Measurements from ENCODE around the gene FBXL16. TPM values are rescaled to one million over a fixed set of nuclear protein-coding genes. Genes with fewer than 3 reads are reported as not detected.

FBXL16 gene
- total and polyA plus RNA-seq, 4 donors, result under 0.01 to 0.14 TPM; not detected in 2

- TF ChIP-seq ATF3 (IDR thresholded peaks at IDR 0.05) (no peak), YY1 (IDR thresholded peaks at IDR 0.05) (no peak), HNF4A (conservative IDR thresholded peaks at IDR 0.05) (no peak), HNF4G (IDR thresholded peaks at IDR 0.05) (no peak), JUND (IDR thresholded peaks at IDR 0.05) (no peak), CTCF (IDR thresholded peaks at IDR 0.05; ENCODE audit: low read depth, low read length, missing input control) (no peak)
Measured at GRCh38 chr16:717450-718245, 12.0 kb upstream of the FBXL16 start (continued).

DNA sequence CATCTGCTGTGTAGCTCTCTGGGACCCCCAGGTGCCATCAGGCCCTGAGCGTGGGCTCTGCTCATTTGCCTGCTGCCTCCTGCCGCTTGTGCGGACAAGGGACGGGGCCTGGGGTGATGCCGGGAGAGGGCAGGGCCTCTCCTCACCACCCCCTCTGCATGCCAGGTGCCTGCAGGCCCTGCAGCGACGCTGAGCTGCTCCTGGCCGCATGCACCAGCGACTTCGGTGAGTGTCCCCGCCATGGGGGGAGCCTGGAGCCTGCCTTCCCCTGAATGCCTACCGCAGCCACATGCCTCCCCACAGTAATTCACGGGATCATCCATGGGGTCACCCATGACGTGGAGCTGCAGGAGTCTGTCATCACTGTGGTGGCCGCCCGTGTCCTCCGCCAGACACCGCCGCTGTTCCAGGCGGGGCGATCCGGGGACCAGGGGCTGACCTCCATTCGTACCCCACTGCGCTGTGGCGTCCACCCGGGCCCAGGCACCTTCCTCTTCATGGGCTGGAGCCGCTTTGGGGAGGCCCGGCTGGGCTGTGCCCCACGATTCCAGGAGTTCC lies 11.2 kb upstream of the FBXL16 start:
- WGBS, result 90% methylated on average over 29 of the region's 29 CpGs
- Histone ChIP-seq H3K9ac (ENCODE audit: low read depth in 1 of 2, low read length in 2 of 2) (no peak overlapping the region), H3K4me3 (ENCODE audit: low read depth in 1 of 3, low read length in 3 of 3) (no peak overlapping the region), H3K4me1 (ENCODE audit: control insufficient read depth in 4 of 4, insufficient read depth in 4 of 4, low read length in 3 of 4) (peaks cover 25 to 44% (median 35%) of the 10 kb centered on the region in 4 donors), H3K36me3 (ENCODE audit: control insufficient read depth in 4 of 4, insufficient read depth in 3 of 4, low read depth in 1 of 4, low read length in 3 of 4) (peaks cover 0 to 2% (median 0%) of the 10 kb centered on the region in 4 donors), H3K27me3 (ENCODE audit: control insufficient read depth in 4 of 4, insufficient read depth in 4 of 4, low read length in 3 of 4) (no peaks in the 10 kb centered on the region), H3K27ac (ENCODE audit: low read depth in 1 of 2, low read length in 2 of 2) (no peak overlapping the region), H3K9me3 (ENCODE audit: control insufficient read depth in 4 of 4, low read length in 3 of 4) (no peaks in the 10 kb centered on the region)
- TF ChIP-seq EGR1 (IDR thresholded peaks at IDR 0.05; ENCODE audit: low read depth in 2 of 2) (no peak), REST (IDR thresholded peaks at IDR 0.05) (no peak), ATF3 (IDR thresholded peaks at IDR 0.05) (no peak), CTCF (IDR thresholded peaks at IDR 0.05; ENCODE audit: low read depth, low read length, missing input control) (no peak), TAF1 (conservative IDR thresholded peaks at IDR 0.05) (no peak), JUND (IDR thresholded peaks at IDR 0.05) (no peak), ZBTB33 (IDR thresholded peaks at IDR 0.05) (no peak)
- DNase-seq (ENCODE audit: low spot score), result no peak

All from liver (tissue), 9 donors.